ENCODE data around the gene FUT8. TPM values are rescaled to one million over a fixed set of nuclear protein-coding genes. Genes with fewer than 3 reads are reported as not detected.

Gene FUT8
- total and polyA plus RNA-seq, 2 experiments from 2014 or later, result 26.6 to 67.5 TPM

GRCh38 chr14:65476273-65476941, 63.9 kb downstream of the FUT8 start:
- 86% methylated on average over 2 of the region's 2 CpGs for WGBS (ENCODE audit: low lambda C conversion rate, missing lambda C conversion rate)
- H3K4me1 ChIP-seq (ENCODE audit: insufficient read depth), result no peaks in the 10 kb centered on the region
- H3K9me2 ChIP-seq (replicated peaks; ENCODE audit: insufficient read depth), result no peaks in the 10 kb centered on the region
- no peak overlapping the region for H3K4me3 ChIP-seq
- TF ChIP-seq EZH2 (IDR thresholded peaks at IDR 0.05; ENCODE audit: borderline replicate concordance) (no peak), EZH2phosphoT487 (IDR thresholded peaks at IDR 0.05; ENCODE audit: low read depth, severe bottlenecking, unreplicated experiment) (no peak), CTCF (IDR thresholded peaks at IDR 0.05; ENCODE audit: poor library complexity) (no peak)
- H3K79me2 ChIP-seq, result peaks cover 24% of the 10 kb centered on the region
- H2AFZ ChIP-seq, result no peak overlapping the region
- no peak for DNase-seq (ENCODE audit: low spot score)
- no peaks in the 10 kb centered on the region for H3K9me3 ChIP-seq (ENCODE audit: low read depth)
- H3K27me3 ChIP-seq, result no peaks in the 10 kb centered on the region
- H3K36me3 ChIP-seq (replicated peaks; ENCODE audit: insufficient read depth, low read depth), result no peaks in the 10 kb centered on the region
- no peak overlapping the region for H3K27ac ChIP-seq
- no peaks in the 10 kb centered on the region for H4K20me1 ChIP-seq (ENCODE audit: insufficient read depth, poor library complexity, severe bottlenecking)
- H3K4me2 ChIP-seq, result no peak overlapping the region

DNA sequence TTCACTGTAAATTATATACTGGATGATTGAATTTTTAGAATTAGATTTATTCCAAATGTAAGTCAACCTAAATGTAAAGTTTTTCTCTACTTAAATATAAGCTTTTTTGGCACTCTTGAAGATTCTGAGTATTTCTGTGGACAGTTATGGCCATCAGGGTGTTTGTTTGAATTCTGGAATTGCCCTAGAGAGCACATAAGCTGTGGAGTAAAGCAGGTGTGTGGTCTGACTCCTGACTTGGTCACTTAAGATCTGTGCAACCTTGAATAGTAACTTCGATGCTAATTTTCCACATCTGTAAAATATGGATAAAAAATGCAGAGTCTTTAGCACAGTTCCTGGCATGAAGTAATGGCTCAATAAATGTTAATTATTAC, 64.4 kb downstream of the FUT8 start:
- WGBS (ENCODE audit: low lambda C conversion rate, missing lambda C conversion rate), result 100% methylated on average over 1 of the region's 1 CpG
- Histone ChIP-seq H3K9me3 (ENCODE audit: low read depth) (no peaks in the 10 kb centered on the region), H3K36me3 (replicated peaks; ENCODE audit: insufficient read depth, low read depth) (no peaks in the 10 kb centered on the region), H3K27ac (no peak overlapping the region), H2AFZ (no peak overlapping the region), H3K27me3 (no peaks in the 10 kb centered on the region), H3K79me2 (peaks cover 27% of the 10 kb centered on the region), H3K4me1 (ENCODE audit: insufficient read depth) (no peaks in the 10 kb centered on the region), H3K4me3 (no peak overlapping the region), H3K4me2 (no peak overlapping the region), H3K9me2 (replicated peaks; ENCODE audit: insufficient read depth) (no peaks in the 10 kb centered on the region), H4K20me1 (ENCODE audit: insufficient read depth, poor library complexity, severe bottlenecking) (no peaks in the 10 kb centered on the region)
- TF ChIP-seq EZH2phosphoT487 (IDR thresholded peaks at IDR 0.05; ENCODE audit: low read depth, severe bottlenecking, unreplicated experiment) (no peak), CTCF (IDR thresholded peaks at IDR 0.05; ENCODE audit: poor library complexity) (no peak), EZH2 (IDR thresholded peaks at IDR 0.05; ENCODE audit: borderline replicate concordance) (no peak)
- DNase-seq (ENCODE audit: low spot score), result no peak

- Histone ChIP-seq H3K79me2 (peaks cover 33% of the 10 kb centered on the region), H3K27ac (no peak overlapping the region), H3K4me3 (no peak overlapping the region), H3K4me1 (ENCODE audit: insufficient read depth) (no peaks in the 10 kb centered on the region), H3K9me3 (ENCODE audit: low read depth) (no peaks in the 10 kb centered on the region), H3K4me2 (no peak overlapping the region), H3K9me2 (replicated peaks; ENCODE audit: insufficient read depth) (no peaks in the 10 kb centered on the region), H3K36me3 (replicated peaks; ENCODE audit: insufficient read depth, low read depth) (no peaks in the 10 kb centered on the region), H4K20me1 (ENCODE audit: insufficient read depth, poor library complexity, severe bottlenecking) (no peaks in the 10 kb centered on the region), H2AFZ (no peak overlapping the region), H3K27me3 (no peaks in the 10 kb centered on the region)
- 96% methylated on average over 4 of the region's 4 CpGs for WGBS (ENCODE audit: low lambda C conversion rate, missing lambda C conversion rate)
- no peak for DNase-seq (ENCODE audit: low spot score)
- no peak for TF ChIP-seq EZH2 (IDR thresholded peaks at IDR 0.05; ENCODE audit: borderline replicate concordance)
- TF ChIP-seq CTCF (IDR thresholded peaks at IDR 0.05; ENCODE audit: poor library complexity), result no peak
- no peak for TF ChIP-seq EZH2phosphoT487 (IDR thresholded peaks at IDR 0.05; ENCODE audit: low read depth, severe bottlenecking, unreplicated experiment)
Observed at GRCh38 chr14:65478017-65478416, 65.5 kb downstream of the FUT8 start.

Data from hepatocyte (in vitro differentiated cells).